Neural cell (in vitro differentiated cells): ENCODE results near the gene NR2F1-AS1. TPM values are rescaled to one million over a fixed set of nuclear protein-coding genes. Genes with fewer than 3 reads are reported as not detected.

Experiments used
- H2AFZ ChIP-seq: fragments of 200-600, 300-800 bp; sonication (generic), shearing (Covaris generic); 2 replicates; pipeline ENCODE4 v1.6.0; 2014; ENCODE audit warnings: low read depth, mild to moderate bottlenecking, antibody characterized with exemption, low read length, moderate library complexity
- H3F3A ChIP-seq: fragments of 200-600 bp; shearing (Covaris generic); 2 replicates; pipeline ENCODE4 v1.6.1; 2016; ENCODE audit warnings: mild to moderate bottlenecking, moderate library complexity, mixed read lengths, antibody characterized with exemption, low read length; ENCODE audit not compliant: insufficient read depth, poor library complexity, severe bottlenecking
- H3K27ac ChIP-seq: fragments of 200-600, 300-800 bp; sonication (generic), shearing (Covaris generic); 2 replicates; pipeline ENCODE4 v1.5.1; 2014; ENCODE audit warnings: mild to moderate bottlenecking, low read length, moderate library complexity
- H3K27me3 ChIP-seq: fragments of 300-800, 200-600 bp; sonication (generic), shearing (Covaris generic); 2 replicates; pipeline ENCODE4 v1.6.0; 2014; ENCODE audit warnings: mild to moderate bottlenecking, low read depth, low read length, moderate library complexity; ENCODE audit not compliant: insufficient read depth
- H3K36me3 ChIP-seq: fragments of 300-800, 200-600 bp; sonication (generic), shearing (Covaris generic); 2 replicates; pipeline ENCODE4 v1.5.1; 2014; ENCODE audit warnings: mild to moderate bottlenecking, antibody characterized with exemption, low read length, moderate library complexity; ENCODE audit not compliant: insufficient read depth
- H3K4me2 ChIP-seq: fragments of 300-800, 200-600 bp; sonication (generic), shearing (Covaris generic); 2 replicates; pipeline ENCODE4 v1.6.0; 2014; ENCODE audit warnings: mild to moderate bottlenecking, low read length
- H3K4me3 ChIP-seq: fragments of 300-800, 200-600 bp; sonication (generic), shearing (Covaris generic); 2 replicates; pipeline ENCODE4 v1.5.1; 2014; ENCODE audit warnings: mild to moderate bottlenecking, low read length, moderate library complexity
- H3K79me2 ChIP-seq: fragments of 200-600 bp; shearing (Covaris generic); replicated peaks from 2 replicates; pipeline ENCODE4 v1.6.0; 2014; ENCODE audit warnings: mild to moderate bottlenecking, low read length, moderate library complexity; ENCODE audit not compliant: insufficient read depth
- H3K9ac ChIP-seq: fragments of 300-800, 200-600 bp; sonication (generic), shearing (Covaris generic); 2 replicates; pipeline ENCODE4 v1.6.1; 2016; ENCODE audit warnings: mild to moderate bottlenecking, low read length, mixed read lengths
- H3K9me2 ChIP-seq: fragments of 200-600 bp; shearing (Covaris generic); 2 replicates; pipeline ENCODE4 v1.6.1; 2016; ENCODE audit warnings: mild to moderate bottlenecking, low read length, mixed read lengths; ENCODE audit not compliant: insufficient read depth
- H3K9me3 ChIP-seq: fragments of 200-600, 300-800 bp; sonication (generic), shearing (Covaris generic); 2 replicates; pipeline ENCODE4 v1.6.1; 2016; ENCODE audit warnings: mild to moderate bottlenecking, mixed run types, low read length, moderate library complexity, mixed read lengths
- H4K20me1 ChIP-seq: fragments of 200-600 bp; shearing (Covaris generic); 2 replicates; pipeline ENCODE4 v1.6.1; 2016; ENCODE audit warnings: mild to moderate bottlenecking, mixed run types; ENCODE audit not compliant: insufficient read depth
- EP300 ChIP-seq: fragments of 450-650 bp; conservative IDR thresholded peaks from 2 replicates; pipeline ENCODE4 v1.6.1; 2014; ENCODE audit warnings: antibody characterized with exemption, mild to moderate bottlenecking, moderate library complexity; ENCODE audit not compliant: poor library complexity, severe bottlenecking
- EZH2 ChIP-seq: fragments of 200-600, 300-800 bp; shearing (Covaris generic), sonication (generic); IDR thresholded peaks from 2 replicates; pipeline ENCODE4 v1.6.1; 2014; ENCODE audit warnings: antibody characterized with exemption, low read length, borderline replicate concordance, mild to moderate bottlenecking; ENCODE audit not compliant: insufficient read depth, poor library complexity, severe bottlenecking
- MXI1 ChIP-seq: fragments of 450-650 bp; conservative IDR thresholded peaks from 2 replicates; pipeline ENCODE4 v1.6.1; 2014; ENCODE audit warnings: antibody characterized with exemption, mild to moderate bottlenecking; ENCODE audit not compliant: poor library complexity, severe bottlenecking
- POLR2AphosphoS5 ChIP-seq: IDR thresholded peaks from 2 replicates; pipeline ENCODE4 v1.6.1; 2012
- RAD21 ChIP-seq: fragments of 450-650 bp; conservative IDR thresholded peaks from 2 replicates; pipeline ENCODE4 v1.6.1; 2014; ENCODE audit warnings: antibody characterized with exemption, mild to moderate bottlenecking, moderate library complexity
- REST ChIP-seq: IDR thresholded peaks from 2 replicates; pipeline ENCODE4 v1.6.1; 2012; ENCODE audit warnings: borderline replicate concordance
- SMC3 ChIP-seq: fragments of 450-650 bp; conservative IDR thresholded peaks from 2 replicates; pipeline ENCODE4 v1.6.1; 2014; ENCODE audit warnings: antibody characterized with exemption, mild to moderate bottlenecking, moderate library complexity; ENCODE audit not compliant: poor library complexity
- TAF1 ChIP-seq: IDR thresholded peaks from 2 replicates; pipeline ENCODE4 v1.6.1; 2012; ENCODE audit warnings: low read depth
- polyA plus RNA-seq: library from polyadenylated mRNA; depleted of rRNA; stranded (reverse); fragments of >200 nt; gene quantifications from 2 replicates; pipeline ENCODE4 v1.2.3, GENCODE V29; 2014
- TF ChIP-seq, protein P1 (sequence below): fragments of 450-650 bp; IDR thresholded peaks from 2 replicates; pipeline ENCODE4 v1.5.1; 2014; ENCODE audit warnings: antibody characterized with exemption, mild to moderate bottlenecking, moderate library complexity; ENCODE audit not compliant: poor library complexity, severe bottlenecking

The NR2F1-AS1 gene
- polyA plus RNA-seq, 1 donor from 2014 or later, result 0.24 TPM

DNA sequence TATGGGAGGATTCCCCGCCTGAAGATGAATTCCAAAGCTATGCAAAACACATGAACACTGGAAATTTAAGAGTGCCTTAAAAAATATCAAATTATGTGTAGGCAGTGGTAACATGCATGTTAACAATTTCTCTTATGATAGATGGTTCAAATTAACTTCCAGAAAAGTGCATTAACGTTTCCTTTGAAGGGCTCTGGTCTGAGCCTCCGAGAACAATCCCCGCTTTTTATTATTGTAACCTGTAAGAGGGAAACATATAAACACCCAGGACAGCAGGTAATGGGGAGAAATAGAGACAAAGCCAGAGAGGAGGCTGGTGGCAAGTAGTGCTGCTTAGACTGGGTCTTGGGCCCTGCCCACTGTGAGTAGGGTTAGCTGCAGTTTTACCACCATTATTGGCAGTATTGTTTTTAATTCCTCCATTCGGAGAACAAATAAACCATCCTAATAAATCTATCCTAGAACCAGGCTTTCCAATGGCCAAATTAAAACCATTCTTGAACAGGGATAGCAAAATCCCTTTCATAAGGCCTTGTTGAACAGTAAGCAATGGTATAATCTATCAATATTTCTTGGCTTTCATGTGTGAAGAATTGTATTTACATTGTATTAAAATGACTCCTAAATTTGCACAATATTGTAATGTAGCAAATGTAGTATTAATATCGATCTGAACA, 8.3 kb upstream of the NR2F1-AS1 start:
- no peak overlapping the region for H3K4me3 ChIP-seq
- H3F3A ChIP-seq, result no peaks in the 10 kb centered on the region
- H2AFZ ChIP-seq, result no peak overlapping the region
- H4K20me1 ChIP-seq, result no peaks in the 10 kb centered on the region
- no peaks in the 10 kb centered on the region for H3K9me2 ChIP-seq
- H3K4me2 ChIP-seq, result no peak overlapping the region
- H3K9me3 ChIP-seq, result peaks cover 10% of the 10 kb centered on the region
- peaks cover 92% of the 10 kb centered on the region for H3K27me3 ChIP-seq
- H3K36me3 ChIP-seq, result no peaks in the 10 kb centered on the region
- no peaks in the 10 kb centered on the region for H3K79me2 ChIP-seq
- H3K9ac ChIP-seq, result no peak overlapping the region
- H3K27ac ChIP-seq, result no peak overlapping the region
- no peak for TF ChIP-seq EP300
- no peak for TF ChIP-seq SMC3
- TF ChIP-seq TAF1, result no peak
- TF ChIP-seq RAD21, result no peak
- no peak for TF ChIP-seq MXI1
- no peak for TF ChIP-seq REST
- TF ChIP-seq, protein P1, sequence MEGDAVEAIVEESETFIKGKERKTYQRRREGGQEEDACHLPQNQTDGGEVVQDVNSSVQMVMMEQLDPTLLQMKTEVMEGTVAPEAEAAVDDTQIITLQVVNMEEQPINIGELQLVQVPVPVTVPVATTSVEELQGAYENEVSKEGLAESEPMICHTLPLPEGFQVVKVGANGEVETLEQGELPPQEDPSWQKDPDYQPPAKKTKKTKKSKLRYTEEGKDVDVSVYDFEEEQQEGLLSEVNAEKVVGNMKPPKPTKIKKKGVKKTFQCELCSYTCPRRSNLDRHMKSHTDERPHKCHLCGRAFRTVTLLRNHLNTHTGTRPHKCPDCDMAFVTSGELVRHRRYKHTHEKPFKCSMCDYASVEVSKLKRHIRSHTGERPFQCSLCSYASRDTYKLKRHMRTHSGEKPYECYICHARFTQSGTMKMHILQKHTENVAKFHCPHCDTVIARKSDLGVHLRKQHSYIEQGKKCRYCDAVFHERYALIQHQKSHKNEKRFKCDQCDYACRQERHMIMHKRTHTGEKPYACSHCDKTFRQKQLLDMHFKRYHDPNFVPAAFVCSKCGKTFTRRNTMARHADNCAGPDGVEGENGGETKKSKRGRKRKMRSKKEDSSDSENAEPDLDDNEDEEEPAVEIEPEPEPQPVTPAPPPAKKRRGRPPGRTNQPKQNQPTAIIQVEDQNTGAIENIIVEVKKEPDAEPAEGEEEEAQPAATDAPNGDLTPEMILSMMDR, result no peak
- no peak for TF ChIP-seq POLR2AphosphoS5
- no peak for TF ChIP-seq EZH2

GRCh38 chr5:93588352-93589151, 7.5 kb upstream of the NR2F1-AS1 start:
- Histone ChIP-seq H3K27me3 (peaks cover 88% of the 10 kb centered on the region), H3K4me3 (no peak overlapping the region), H3K36me3 (no peaks in the 10 kb centered on the region), H3K9me3 (peaks cover 6% of the 10 kb centered on the region), H3K9ac (no peak overlapping the region), H3K9me2 (no peaks in the 10 kb centered on the region), H3K79me2 (no peaks in the 10 kb centered on the region), H3F3A (no peaks in the 10 kb centered on the region), H2AFZ (no peak overlapping the region), H3K27ac (no peak overlapping the region), H4K20me1 (no peaks in the 10 kb centered on the region), H3K4me2 (no peak overlapping the region)
- TF ChIP-seq RAD21 (no peak), POLR2AphosphoS5 (no peak), REST (no peak), SMC3 (no peak), EP300 (no peak), MXI1 (no peak), TAF1 (no peak), EZH2 (no peak)
- TF ChIP-seq, protein P1, result no peak
